Measurements from ENCODE around the gene MACROH2A1.
A peak's percentile ranks its signal among the peaks of the same experiment; 100 is the strongest.

Gene MACROH2A1

GRCh38 chr5:135398855-135399793, at the start of gene MACROH2A1:
Gene MACROH2A1 (minus strand): TSS chr5:135399231. CDS start chr5:135389093, 10,138 bp downstream.
- DNase-seq, result peak; percentile 90

- DNase-seq, result peak; percentile 83
Observed at GRCh38 chr5:135448071-135448739, 49.2 kb upstream of the MACROH2A1 start.

GRCh38 chr5:135447298-135447929, 48.4 kb upstream of the MACROH2A1 start, which contains the start of gene DCANP1:
Gene DCANP1 (minus strand): TSS chr5:135447348. CDS start chr5:135447108, 240 bp downstream.
- DNase-seq, result peak; percentile 11

GRCh38 chr5:135446615-135447014, 47.6 kb upstream of the MACROH2A1 start:
- peak; percentile 24 for DNase-seq

DNA sequence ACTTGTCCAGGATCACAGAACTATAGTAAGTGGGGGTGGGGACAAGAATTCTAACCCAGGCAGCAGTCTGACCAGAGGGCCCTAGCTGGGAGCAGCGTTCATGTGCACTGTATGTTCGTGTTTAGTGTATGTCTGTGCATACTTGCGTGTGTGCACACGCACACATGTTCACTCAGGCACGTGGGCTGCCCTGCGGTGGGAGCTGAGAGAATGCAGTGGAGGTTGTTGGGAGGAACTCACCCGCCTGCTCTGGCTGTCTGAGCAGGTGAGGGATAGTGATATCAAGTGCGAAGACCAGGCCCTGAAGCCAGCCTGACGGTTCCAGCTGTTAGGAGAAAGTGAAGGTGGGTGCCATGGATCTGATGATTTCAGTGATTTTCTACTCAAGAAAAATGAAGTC, 47.2 kb upstream of the MACROH2A1 start:
- DNase-seq, result peak; percentile 27

DNA sequence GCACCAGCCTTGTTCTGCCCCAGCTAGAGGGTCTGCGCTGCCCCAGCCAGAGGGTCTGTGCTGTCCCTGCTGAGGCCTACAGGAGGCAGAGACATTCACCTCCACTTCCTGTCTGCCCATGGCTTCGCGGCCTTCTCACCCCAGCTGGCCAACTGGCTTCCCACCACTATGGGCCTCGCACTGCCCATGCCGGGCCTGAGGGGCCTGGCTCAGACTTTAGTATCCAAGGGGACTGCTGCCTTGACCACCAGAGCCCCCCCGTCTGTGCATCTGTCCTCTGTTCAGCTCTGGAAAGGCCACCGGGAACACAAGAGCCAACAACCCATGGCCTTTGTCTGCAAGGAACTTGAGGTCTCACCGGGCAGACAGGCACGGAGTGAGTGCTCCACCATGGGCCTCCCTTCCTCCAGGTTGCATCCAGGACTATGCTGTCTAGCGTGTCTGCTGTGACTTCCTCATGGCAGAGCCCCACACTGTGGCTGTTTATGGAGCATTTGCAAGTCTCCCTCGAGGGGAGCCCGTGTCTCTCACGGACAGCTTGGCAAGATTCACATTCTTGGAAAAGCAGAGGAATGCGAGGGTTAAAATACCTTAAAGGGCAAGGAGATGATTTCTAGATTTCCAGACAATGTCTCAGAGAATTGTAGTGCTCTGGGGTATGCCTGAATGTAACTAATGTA, 46.4 kb upstream of the MACROH2A1 start:
- DNase-seq, result peak; percentile 67

DNA sequence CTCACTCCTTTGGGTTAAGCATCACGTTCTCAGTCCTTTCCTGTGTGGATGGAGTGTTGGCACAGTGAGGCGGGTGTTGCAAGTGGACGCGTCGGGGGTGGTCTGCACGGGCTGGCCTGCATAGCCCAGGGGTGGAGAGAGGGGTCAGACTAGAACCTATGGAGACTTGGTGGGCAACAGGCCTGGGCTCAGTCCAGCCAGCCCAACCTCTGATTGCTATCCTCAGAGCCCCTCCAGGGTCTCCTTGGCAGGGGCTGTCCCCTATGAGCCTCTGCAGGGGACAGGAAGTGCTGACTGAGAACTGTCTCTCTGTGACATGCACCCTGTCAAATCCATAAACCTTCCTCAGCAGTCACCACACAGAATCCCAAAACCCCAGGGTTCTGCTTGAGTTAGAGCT, 45.9 kb upstream of the MACROH2A1 start:
- DNase-seq, result peak; percentile 24

DNA sequence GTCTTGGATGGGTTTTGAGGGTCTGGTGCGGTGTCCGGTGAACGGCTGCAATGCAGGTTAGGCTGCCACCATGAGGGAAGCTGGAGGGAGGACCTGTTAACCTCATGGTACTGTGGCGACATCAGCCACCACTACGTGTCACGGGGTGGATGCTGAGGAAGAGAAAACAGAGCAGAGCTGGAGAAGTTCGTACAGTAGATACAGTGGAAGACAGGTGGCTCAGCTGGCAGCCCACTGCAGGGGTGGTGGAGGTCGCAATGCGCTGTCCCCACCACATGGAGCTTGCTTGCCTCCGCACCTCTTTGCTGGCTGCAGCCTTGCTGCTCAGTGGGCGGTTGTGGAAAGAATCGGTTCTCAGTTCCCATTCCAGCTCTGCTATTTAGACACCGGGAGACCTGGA, 45.3 kb upstream of the MACROH2A1 start:
- peak; percentile 42 for DNase-seq

DNA sequence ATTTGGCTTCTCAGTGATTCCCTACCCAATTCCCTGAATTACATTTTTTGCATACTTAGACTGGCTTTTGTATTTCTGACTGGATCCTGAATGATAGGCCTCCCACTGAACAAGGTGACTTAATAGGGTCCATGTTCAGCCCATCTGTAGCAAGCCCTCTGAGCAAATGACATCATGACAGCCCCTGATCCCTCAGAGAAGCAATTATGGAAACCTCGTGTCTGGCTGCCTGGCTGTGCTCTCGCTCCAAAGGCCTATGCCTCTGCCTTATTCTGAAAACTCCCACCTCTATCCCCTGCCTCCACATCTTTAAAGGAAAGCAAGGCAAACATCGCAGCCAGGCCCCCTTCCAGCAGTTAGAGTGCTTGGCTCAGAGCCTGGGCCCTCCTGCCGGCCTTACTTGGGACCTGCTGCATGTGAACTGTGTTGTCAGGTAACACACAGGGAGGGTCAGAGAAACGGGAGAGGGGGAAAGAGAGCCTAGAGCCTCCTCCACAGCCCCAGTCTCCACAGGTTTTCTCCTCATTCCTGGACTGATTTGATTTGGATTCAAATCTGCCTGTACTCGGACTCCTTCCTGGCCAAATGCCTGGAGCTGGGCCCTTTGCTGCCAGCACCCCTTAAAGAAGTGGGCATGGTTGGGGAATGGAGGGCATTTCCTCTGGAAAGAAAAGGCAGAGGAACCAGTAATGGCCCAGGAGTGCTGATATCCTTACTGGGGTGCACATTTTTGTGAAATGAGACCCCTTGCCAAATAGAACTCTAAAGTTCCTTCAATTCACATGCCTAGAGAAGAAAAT, 44.3 kb upstream of the MACROH2A1 start:
- DNase-seq, result peak; percentile 59

DNA sequence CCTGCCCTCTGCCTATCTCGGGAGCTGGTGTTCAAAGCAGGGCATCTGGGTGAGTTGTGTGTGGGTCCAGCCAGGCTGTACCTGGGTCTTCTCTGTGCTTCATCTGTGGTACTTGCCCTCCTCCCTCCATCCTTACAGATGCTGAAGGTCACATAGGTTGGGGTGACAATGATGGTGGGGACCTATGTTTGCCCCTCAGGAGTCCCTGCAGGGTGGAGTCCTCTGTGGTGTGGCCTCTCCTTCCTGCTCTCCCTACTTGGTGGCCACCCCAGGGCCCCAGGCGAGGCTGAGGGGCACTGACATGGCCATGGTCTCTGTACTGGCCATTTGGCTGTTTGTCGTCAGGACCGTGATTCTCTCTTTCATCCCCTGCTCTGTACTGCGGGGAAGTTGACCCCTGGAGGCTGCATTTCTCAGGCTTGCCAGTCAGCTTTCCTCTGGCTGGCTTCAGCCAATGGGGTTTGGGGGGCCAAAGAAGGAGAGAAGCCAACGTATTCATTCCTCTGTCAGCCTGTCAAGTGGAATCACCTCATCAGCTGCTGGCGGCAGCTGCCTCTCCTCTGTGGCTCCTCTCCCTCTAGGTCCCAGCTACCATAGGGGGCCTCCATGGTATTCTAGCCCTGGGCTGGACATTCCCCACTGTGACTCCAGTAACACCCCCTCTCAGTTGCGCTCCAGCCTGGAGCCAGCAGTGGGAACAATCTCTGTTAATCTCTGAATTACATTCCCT, 43.6 kb upstream of the MACROH2A1 start:
- peak; percentile 50 for DNase-seq

- DNase-seq, result peak; percentile 29
Observed at GRCh38 chr5:135441919-135442318, 42.9 kb upstream of the MACROH2A1 start.

DNA sequence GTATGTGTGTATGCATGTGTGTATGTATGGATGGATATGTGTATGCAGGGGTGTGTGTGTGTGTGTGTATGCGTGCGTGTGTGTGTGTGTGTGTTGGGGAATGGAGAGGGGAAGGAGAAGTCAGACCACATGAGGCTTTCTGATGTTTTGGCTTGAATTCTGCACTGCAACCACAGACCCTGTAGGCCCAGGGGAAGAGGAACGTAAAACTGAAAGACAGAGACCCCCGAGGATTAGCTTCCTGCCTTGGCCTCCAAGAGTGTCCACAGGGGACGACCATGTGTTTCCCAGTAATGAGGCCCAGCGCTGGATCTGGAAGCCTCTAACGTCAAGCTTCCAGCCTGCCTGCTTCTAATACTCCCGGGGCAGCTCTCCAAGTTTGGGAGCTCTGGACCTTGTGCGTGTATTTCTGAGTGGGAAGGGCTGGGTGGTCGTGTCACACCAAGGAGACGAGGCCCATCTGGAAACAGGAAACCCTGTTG, 42.4 kb upstream of the MACROH2A1 start:
- DNase-seq, result peak; percentile 38

DNA sequence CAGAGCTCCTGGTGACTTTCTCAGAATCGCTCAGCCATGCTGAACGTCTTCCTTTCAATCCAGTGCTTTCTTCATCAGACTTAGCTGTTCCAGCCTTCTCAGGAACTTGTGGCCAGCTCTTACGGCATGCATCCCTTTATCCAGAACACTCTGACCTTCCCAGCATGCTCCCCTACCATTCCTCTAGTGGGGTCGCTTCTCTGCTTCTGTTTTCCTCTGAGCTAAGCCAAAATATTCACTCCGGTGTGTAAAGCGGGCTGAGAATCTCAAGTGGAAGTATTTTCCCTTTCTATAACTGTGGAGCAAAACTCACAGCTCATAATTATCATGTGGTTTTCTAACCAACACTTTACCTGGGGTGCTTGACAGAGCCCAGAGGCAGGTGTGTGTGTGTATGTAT, 41.9 kb upstream of the MACROH2A1 start:
- DNase-seq, result peak; percentile 26

GRCh38 chr5:135439231-135440205, 40.5 kb upstream of the MACROH2A1 start:
- peak; percentile 52 for DNase-seq

DNA sequence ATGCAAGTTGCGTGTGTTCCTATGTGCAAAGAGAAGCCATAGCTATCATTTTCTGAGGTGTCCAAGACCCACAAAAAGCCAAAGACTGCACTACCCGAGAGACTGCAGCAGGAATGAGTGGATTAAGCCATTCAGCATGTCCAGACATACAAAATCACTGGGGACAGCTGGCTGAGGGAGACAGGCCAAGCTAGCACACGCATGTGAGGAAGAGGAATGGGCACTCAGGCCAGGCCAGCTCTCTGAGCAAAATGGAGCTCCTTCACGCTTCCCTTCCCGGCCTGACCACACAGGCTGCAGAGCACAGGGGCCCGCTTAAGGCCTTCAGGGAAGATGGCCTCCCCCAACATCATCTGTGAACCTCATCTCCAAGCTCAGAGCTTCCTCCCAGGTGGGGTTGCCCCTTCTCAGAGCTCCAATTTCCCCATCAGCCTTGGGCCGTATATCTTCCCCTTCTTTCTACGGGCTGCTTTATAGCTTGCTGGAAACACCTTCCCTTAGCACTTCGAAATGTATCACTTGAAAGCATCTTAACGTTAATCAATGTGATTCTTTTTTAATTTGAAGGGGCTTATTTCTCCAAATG, 39.7 kb upstream of the MACROH2A1 start:
- no peak for DNase-seq

DNA sequence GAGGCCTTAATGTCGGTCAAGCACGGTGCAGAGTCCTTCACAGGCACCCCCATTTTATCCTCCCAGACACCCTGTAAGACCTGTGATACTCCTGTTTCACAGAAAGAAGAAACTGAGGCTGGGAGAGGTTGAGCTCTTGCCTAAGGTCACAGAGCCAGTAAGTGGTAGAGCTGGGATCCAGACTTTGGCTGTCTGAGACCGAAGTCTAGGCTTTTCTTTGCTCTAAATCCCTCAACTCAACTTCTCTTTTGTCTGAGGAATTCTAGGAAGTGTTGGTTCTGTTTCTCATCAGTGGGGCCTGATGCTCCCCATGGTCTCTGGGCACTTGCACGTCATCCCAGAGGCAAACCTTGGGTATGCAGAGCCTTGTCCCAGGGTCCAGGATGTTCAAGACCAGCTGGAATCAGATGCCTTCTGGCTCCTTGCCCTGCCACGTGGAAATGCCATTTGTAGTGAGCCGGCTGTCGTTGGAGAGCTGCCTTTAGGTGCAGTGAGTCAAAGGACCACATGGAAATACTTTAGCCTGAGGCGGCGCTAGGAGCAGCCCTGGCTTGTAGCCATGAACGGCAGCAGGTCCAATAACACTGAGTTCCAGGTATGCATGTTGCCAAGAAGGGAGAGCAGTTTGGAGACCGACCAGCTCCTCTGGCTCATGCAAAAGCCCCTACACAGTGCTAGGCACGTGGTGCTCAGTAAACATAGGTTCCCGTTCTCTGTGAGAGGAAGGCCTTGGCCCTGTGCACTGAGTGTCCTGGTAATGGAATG, 38.9 kb upstream of the MACROH2A1 start:
- peak; percentile 91 for DNase-seq

- peak; percentile 86 for DNase-seq
Observed at GRCh38 chr5:135437422-135437795, 38.4 kb upstream of the MACROH2A1 start.

DNA sequence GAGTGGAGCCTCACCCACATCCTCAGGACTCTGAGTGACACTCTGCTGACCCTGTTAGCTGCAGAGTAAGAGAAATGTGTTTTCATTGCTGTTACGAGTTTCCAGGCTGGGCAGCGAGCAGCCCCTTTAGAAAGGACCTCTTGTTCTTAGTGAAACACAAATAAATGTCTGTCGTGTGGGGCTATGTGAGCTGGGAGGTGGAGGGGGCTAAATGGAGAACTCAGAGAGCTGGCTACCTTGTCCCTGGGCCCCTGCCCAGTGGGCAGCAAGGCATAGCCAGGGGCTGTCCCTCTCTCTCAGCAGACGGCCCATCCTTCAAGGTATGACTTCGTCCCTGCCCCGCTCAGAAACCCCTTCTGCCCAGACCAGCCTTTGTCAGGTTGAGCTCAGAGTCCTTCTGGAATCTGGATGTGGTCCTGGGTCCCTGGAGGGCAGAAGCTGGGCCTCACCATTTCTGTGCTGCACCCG, 38.0 kb upstream of the MACROH2A1 start:
- DNase-seq, result peak; percentile 76

Data from islet precursor cell (in vitro differentiated cells).